Inflammatory macrophage treated with lipopolysaccharide for 4 hours (primary cell): ENCODE data around the gene ETV2.
"Not testable (repeated sequence)": the region's sequence is repeated elsewhere in the genome, so short reads cannot be mapped to it uniquely, and the experiment has no call there.

Source experiments
- DNase-seq: peaks from one replicate; pipeline ENCODE4 v3.0.0-alpha.2; 2020

ETV2 gene

GRCh38 chr19:35661995-35662340, 20.4 kb downstream of the ETV2 start:
- DNase-seq: no peak

- DNase-seq: no peak
Observed at GRCh38 chr19:35663981-35664380, 22.4 kb downstream of the ETV2 start.

- no peak for DNase-seq
Observed at GRCh38 chr19:35665157-35665556, 23.6 kb downstream of the ETV2 start.

- no peak for DNase-seq
Observed at GRCh38 chr19:35665604-35666003, 24.1 kb downstream of the ETV2 start.

GRCh38 chr19:35666251-35666913, 24.8 kb downstream of the ETV2 start, which contains the start of gene UPK1A:
TSS of gene UPK1A (plus strand) at chr19:35666517. CDS start at chr19:35666813, 296 bp downstream.
- DNase-seq: no peak

- DNase-seq: no peak
Observed at GRCh38 chr19:35669566-35669965, 28.0 kb downstream of the ETV2 start.

GRCh38 chr19:35669974-35670373, 28.4 kb downstream of the ETV2 start:
- DNase-seq: no peak

- DNase-seq: no peak
Observed at GRCh38 chr19:35670686-35671085, 29.1 kb downstream of the ETV2 start.

- no peak for DNase-seq
Observed at GRCh38 chr19:35671818-35672217, 30.3 kb downstream of the ETV2 start.

- DNase-seq: peak; percentile 36
Observed at GRCh38 chr19:35673121-35673804, 31.7 kb downstream of the ETV2 start.

- DNase-seq: no peak
Observed at GRCh38 chr19:35675589-35676140, 34.1 kb downstream of the ETV2 start.

- no peak for DNase-seq
Observed at GRCh38 chr19:35689836-35690235, 48.3 kb downstream of the ETV2 start.

- not testable (repeated sequence) for DNase-seq
Observed at GRCh38 chr19:35691106-35691505, 49.6 kb downstream of the ETV2 start.

- no peak for DNase-seq
Observed at GRCh38 chr19:35692010-35692409, 50.5 kb downstream of the ETV2 start.

GRCh38 chr19:35693422-35693821, 51.9 kb downstream of the ETV2 start:
- DNase-seq: no peak

GRCh38 chr19:35693835-35694599, 52.5 kb downstream of the ETV2 start:
- peak; percentile 87 for DNase-seq
